GM18499 (cell line): ENCODE data around the gene TMEM174.

Source experiments
- ATAC-seq: cut with Tn5 transposase; IDR thresholded peaks from one replicate; pipeline ENCODE4 v1.9.1; 2021; ENCODE audit warnings: moderate number of reproducible peaks; ENCODE audit not compliant: insufficient read depth, unreplicated experiment

The TMEM174 gene, protein sequence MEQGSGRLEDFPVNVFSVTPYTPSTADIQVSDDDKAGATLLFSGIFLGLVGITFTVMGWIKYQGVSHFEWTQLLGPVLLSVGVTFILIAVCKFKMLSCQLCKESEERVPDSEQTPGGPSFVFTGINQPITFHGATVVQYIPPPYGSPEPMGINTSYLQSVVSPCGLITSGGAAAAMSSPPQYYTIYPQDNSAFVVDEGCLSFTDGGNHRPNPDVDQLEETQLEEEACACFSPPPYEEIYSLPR

GRCh38 chr5:73172951-73173350 is at the start of gene TMEM174:
TMEM174 (plus strand) TSS chr5:73173193; CDS start chr5:73173244, 51 bp downstream.
- ATAC-seq, result no peak

- no peak for ATAC-seq
Measured at GRCh38 chr5:73125289-73125688, 47.7 kb upstream of the TMEM174 start.

DNA sequence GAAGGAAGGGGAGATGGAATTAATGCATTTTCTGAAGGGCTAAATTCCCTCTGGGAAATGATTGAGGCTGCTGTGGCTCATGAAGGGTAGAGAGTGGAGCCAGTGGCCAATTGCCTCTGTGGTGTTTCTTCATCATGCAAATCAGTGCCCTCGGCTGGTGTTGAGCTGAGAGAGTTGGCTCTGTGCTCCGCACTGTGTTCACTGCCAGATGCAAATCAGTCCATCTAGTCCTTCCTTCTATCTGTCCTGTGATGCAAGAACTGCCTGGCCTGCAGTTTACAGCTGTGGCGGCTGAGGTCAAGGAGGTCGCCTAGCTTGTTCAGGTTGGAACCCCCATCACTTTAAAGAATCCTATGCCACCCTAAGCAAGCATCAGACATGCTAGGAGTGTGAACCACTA is 46.6 kb upstream of the TMEM174 start:
- ATAC-seq, result no peak

DNA sequence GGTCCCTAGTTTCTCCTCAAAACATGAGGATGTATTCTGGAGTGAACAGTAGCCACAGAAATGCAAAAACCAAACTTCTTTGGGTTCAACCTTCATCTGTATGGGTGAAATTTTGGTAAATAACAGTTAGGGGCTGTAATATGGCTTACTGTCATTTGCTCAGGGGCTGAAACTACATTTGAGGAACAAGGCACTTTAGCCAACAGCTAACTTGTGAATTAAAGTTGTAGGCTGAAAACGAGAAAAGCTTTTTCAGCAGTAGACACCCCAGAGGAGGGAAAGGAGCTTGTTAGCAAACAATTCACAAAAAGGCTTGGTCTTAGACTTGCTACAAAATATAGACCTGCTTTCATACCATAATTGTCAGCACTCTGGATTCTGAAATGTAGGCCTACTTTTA is 46.0 kb upstream of the TMEM174 start:
- no peak for ATAC-seq

GRCh38 chr5:73129143-73129542 is 43.9 kb upstream of the TMEM174 start:
- no peak for ATAC-seq

GRCh38 chr5:73130811-73131210 is 42.2 kb upstream of the TMEM174 start:
- no peak for ATAC-seq

DNA sequence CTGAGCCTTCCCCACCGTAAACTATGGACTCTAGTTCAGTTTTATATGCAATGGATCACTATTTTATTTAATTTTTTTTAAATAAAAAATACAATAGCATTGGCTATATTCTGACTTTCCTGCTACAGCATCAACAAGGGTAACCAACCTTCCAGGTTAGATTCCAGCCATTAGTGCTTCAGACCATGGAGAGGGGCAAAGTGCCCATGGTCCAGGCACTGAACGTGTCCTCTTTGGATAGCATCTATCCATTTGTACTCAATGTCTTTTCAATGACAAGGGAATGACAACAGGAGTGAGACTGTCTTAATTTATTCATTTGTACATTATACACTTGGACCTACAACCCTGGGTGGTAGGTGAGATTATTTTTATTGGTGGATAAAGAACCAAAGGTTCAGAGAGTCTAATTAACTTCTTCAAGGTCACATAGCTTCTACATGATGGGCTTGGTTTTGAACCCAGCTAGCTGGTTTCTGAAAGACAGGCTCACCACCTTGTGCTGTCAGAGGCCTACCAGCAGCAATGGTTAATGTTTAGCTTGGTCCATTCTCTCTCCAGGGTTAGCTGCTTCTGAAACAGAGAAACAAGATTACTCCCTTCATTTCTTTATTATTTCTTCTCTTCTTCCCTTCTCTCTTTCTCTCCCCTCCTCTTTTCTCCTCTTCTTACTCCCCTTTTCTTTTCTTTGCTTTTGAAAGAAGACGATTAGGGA is 41.1 kb upstream of the TMEM174 start:
- ATAC-seq, result no peak

DNA sequence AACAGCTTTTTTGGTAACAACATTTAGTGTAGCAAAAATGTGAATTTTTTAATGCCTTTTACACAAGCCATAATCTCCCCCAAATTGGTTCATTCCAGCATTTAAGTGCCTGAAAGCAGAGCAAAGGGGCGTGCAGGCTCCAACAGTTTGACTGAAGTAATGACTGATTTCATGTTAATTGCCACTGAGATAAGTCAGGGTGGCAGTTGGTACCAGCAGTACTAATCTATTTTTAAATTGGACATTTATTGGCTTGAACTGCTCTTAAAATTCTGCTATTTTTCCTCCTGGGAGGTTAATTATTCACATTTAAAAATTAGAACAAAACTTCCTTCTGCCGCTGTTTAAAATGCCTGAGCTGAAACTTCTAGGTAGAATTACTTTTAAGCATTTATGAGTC is 40.2 kb upstream of the TMEM174 start:
- ATAC-seq, result no peak

DNA sequence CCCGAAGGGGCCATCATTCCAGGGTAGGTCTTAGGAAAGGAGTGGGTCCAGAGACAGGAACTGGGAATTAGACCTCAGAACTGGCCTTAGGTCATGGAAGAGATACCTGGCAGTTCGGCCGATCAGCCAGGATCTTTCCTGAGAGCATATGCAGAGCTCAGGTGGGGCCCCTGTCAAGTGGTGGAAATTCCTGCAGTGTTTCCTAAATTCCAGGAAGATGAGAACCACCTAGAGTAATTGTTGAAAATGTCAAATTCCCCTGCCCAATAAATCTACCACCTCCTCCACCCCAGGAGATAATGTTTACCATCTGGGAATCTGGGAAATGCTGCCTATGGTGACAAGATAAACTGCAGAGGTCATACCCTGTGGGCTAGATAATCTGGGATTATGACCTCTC is 38.0 kb upstream of the TMEM174 start:
- no peak for ATAC-seq

- no peak for ATAC-seq
Measured at GRCh38 chr5:73135429-73136054, 37.5 kb upstream of the TMEM174 start.

GRCh38 chr5:73136055-73136562 is 36.9 kb upstream of the TMEM174 start:
- ATAC-seq, result no peak

- no peak for ATAC-seq
Measured at GRCh38 chr5:73137563-73138530, 35.1 kb upstream of the TMEM174 start.

DNA sequence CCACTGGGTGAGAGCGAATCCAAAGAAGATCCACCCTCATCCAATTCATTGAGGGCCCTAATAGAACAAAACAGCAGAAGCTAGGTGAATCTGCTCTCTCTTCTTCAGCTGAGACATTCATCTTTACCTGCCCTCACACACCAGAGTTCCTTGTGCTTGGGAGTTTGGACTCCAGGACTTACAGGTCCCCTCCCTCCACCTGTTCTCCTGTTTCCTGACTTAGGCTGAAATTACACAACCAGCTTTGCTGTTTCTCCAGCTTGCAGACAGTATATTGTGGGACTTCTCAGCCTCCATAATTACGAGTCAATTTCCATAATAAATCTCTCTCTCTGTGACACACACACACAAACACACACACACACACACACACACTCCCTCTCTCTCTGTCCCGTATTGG is 33.5 kb upstream of the TMEM174 start:
- ATAC-seq, result no peak

- ATAC-seq, result no peak
Measured at GRCh38 chr5:73140801-73141200, 32.2 kb upstream of the TMEM174 start.

GRCh38 chr5:73142035-73142434 is 31.0 kb upstream of the TMEM174 start:
- ATAC-seq, result no peak

- no peak for ATAC-seq
Measured at GRCh38 chr5:73143716-73144115, 29.3 kb upstream of the TMEM174 start.

DNA sequence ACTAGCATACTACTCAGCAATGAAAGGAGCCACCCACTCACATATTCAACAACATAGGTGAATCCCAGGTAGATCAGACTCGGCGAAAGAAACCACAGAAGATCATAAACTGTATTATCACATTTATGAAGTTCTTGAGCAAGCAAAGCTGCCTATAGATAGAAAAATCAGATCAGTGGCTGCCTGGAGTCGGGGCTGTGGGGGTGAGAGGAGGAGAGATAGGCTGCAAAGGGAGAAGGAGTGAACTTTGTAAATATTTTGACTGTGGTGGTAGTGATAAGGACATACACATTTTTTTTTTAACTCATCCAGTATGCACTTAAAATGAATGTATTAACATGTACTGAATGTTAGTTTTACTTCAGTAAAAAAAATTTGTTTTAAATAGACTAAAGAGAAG is 23.5 kb upstream of the TMEM174 start:
- ATAC-seq, result no peak

DNA sequence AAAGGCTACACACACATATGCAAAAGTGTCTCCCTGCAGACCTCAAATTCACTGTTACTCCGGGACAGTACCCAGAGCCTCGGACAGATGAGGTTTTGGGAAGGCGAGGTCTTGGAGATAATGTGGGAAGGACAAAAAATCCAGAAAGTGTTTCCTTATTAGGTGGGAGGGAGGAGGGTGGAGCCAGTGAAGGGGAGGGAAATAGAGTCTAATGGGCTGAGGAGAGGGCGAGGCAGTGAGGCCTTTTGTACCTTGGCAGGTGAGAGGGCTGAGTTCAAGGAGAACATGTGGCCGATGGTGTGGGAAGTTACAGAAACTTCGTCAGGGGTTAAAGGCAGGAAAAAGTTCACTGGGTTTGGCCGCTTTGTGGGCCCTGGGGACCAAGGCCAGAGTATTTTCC is 22.1 kb upstream of the TMEM174 start:
- ATAC-seq, result no peak

DNA sequence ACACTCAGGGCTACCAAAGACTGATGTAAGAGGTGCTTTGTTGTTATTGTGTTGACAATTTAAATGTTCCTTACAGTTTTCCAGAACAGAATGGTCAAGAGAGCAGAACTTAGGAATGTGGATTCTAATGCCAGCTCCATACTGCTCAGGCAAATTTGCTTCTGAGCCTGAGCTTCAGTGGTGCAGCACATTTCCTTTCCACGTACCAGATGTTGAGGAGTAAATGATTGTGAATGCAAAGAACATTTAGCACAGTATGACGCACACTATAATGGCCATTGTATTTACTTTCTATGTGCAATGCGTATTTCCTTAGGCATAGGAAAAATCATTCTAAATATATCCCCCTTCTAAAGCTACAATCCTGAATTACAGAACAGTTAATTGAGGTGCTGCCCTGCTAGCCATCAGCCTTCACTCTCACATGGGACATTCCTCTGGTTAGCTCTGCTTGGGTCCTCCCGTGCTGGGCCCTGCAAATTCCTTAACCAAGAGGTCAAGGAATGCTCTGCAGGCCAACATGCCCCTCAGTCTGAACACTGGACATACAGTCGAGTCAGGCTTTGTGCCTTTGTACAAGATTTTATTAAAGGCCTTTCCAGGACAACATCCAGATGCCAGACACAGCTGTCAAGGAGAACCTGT is 21.1 kb upstream of the TMEM174 start:
- ATAC-seq, result no peak
